ENCODE results near the gene CCL22.

DNA sequence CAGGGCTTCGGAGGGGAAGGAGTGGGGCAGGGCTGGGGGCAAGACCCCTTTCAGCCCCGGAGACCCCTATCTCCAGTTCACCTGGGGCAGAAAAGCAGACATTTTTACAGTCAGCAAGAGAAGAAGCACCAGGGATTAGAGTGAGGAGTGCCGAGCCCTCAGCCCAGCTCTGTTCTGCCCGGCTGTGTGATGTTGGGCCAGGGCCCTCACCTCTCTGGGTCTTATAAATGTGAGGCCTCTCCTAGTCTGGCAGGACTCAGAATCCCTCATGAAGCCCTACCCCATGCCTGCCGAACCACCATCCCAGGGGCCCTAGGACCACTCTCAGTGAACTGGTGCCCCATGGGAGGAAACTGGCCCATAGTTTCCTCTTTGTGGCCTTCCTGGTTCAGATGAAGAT, 26.5 kb downstream of the CCL22 start:
- TF ChIP-seq, protein P1, sequence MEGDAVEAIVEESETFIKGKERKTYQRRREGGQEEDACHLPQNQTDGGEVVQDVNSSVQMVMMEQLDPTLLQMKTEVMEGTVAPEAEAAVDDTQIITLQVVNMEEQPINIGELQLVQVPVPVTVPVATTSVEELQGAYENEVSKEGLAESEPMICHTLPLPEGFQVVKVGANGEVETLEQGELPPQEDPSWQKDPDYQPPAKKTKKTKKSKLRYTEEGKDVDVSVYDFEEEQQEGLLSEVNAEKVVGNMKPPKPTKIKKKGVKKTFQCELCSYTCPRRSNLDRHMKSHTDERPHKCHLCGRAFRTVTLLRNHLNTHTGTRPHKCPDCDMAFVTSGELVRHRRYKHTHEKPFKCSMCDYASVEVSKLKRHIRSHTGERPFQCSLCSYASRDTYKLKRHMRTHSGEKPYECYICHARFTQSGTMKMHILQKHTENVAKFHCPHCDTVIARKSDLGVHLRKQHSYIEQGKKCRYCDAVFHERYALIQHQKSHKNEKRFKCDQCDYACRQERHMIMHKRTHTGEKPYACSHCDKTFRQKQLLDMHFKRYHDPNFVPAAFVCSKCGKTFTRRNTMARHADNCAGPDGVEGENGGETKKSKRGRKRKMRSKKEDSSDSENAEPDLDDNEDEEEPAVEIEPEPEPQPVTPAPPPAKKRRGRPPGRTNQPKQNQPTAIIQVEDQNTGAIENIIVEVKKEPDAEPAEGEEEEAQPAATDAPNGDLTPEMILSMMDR (IDR thresholded peaks at IDR 0.05), result no peak
- TF ChIP-seq POLR2A (IDR thresholded peaks at IDR 0.05), result no peak

Data from prostate gland (tissue), 2 donors.